Lung (tissue), 12 donors: Measurements from ENCODE around the gene AK8. TPM values are rescaled to one million over a fixed set of nuclear protein-coding genes. Genes with fewer than 3 reads are reported as not detected.

Experiments used
- ATAC-seq: fragments of 200-7000 bp; cut with Tn5 transposase; one replicate; pipeline ENCODE4 v1.9.1; 2020; ENCODE audit warnings: moderate number of reproducible peaks; ENCODE audit not compliant: insufficient read depth, low FRiP score
- DNase-seq, 3 donors: peaks; one replicate each; pipeline ENCODE4 v3.0.0-alpha.2; 2013 to 2017
- H3K27ac ChIP-seq, 2 donors: one replicate each; pipeline ENCODE4 v1.5.1; 2013; ENCODE audit warnings: mild to moderate bottlenecking in 2 of 2, moderate library complexity in 2 of 2, control low read depth in 1 of 2, inconsistent platforms in 1 of 2, low read depth in 1 of 2, low read length in 1 of 2
- H3K27me3 ChIP-seq, 3 donors: one replicate each; pipeline ENCODE4 v1.5.1; 2013; ENCODE audit warnings: low read length in 2 of 3; ENCODE audit not compliant: control insufficient read depth in 3 of 3, insufficient read depth in 3 of 3
- H3K36me3 ChIP-seq, 4 donors: one replicate each; pipeline ENCODE4 v1.5.1; 2013; ENCODE audit warnings: low read length in 4 of 4, mild to moderate bottlenecking in 1 of 4, moderate library complexity in 1 of 4; ENCODE audit not compliant: control insufficient read depth in 4 of 4, insufficient read depth in 4 of 4
- H3K4me1 ChIP-seq, 5 donors: one replicate each; pipeline ENCODE4 v1.5.1; 2013; ENCODE audit warnings: low read length in 5 of 5, mild to moderate bottlenecking in 2 of 5, moderate library complexity in 1 of 5; ENCODE audit not compliant: control insufficient read depth in 5 of 5, insufficient read depth in 5 of 5
- H3K4me3 ChIP-seq: one replicate; pipeline ENCODE4 v1.5.1; 2013; ENCODE audit warnings: mild to moderate bottlenecking, control low read depth, moderate library complexity
- H3K9ac ChIP-seq, 2 donors: one replicate each; pipeline ENCODE4 v1.5.1; 2013; ENCODE audit warnings: low read length in 2 of 2, control low read depth in 1 of 2; ENCODE audit not compliant: insufficient read depth in 1 of 2
- H3K9me3 ChIP-seq, 4 donors: one replicate each; pipeline ENCODE4 v1.5.1; 2013; ENCODE audit warnings: low read length in 3 of 4, mild to moderate bottlenecking in 1 of 4, moderate library complexity in 1 of 4; ENCODE audit not compliant: control insufficient read depth in 4 of 4, insufficient read depth in 3 of 4
- WGBS, 2 donors: extraction: QIAGEN DNeasy Blood & Tissue Kit; methylation state at CpG; one replicate each; pipeline ENCODE4 v1.1.7; 2013; 5-methylcytosine and 5-hydroxymethylcytosine counted together
- polyA plus RNA-seq, 2 donors: library from polyadenylated mRNA; stranded (reverse); fragments of 200-250 nt; gene quantifications; one replicate each; pipeline ENCODE4 v1.2.1, GENCODE V29; 2013
- total RNA-seq, 2 donors: library from RNA; depleted of rRNA in 1 of 2; stranded (reverse); fragments of >200 nt in 1 of 2; gene quantifications; one replicate each; pipeline ENCODE4 v1.2.1, GENCODE V29; 2014 to 2021
- TF ChIP-seq, protein P1 (sequence below): IDR thresholded peaks from 2 replicates; pipeline ENCODE4 v1.5.1; 2012; ENCODE audit warnings: mild to moderate bottlenecking; ENCODE audit errors: control extremely low read depth, extremely low read depth
- donor health status: control.
- donor health status: control.
- donor health status: Bipolar disorder and iron deficiency.
- donor health status: healthy.
- donor health status: DM: yes; HTN: yes; CAD: no.

Gene AK8
- total and polyA plus RNA-seq, 4 donors, result 1.9 to 10.6 (median 3.7) TPM

DNA sequence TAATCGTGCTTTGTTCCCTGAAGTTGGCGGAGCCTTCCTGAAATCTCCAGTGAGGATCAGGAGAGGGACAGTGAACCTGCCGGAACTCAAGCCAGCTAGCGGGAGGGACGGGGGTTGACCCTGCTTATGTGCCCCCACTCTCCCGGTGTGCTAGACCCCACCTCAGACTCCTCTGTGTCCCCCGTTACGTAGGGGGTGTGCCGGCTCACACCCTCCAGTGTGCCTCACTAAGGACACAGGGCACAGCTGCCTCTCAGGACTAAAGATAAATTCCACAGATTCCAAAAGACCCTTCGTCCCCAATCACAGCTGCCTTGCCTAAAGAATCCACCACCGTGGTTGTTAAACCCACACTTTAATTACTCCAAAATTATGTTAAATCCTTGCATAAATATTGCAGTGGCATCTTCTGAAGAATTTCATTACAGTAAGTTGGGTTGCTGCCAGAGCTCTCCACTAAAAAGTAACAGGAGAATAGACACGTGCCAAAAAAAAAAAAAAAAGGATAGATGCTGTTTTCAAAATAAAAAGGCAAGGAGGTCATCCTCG, 134.1 kb downstream of the AK8 start:
- H3K27me3 ChIP-seq, result peaks cover 0 to 35% (median 33%) of the 10 kb centered on the region in 3 donors
- H3K9ac ChIP-seq, result no peak overlapping the region
- H3K9me3 ChIP-seq, result no peaks in the 10 kb centered on the region
- TF ChIP-seq, protein P1, sequence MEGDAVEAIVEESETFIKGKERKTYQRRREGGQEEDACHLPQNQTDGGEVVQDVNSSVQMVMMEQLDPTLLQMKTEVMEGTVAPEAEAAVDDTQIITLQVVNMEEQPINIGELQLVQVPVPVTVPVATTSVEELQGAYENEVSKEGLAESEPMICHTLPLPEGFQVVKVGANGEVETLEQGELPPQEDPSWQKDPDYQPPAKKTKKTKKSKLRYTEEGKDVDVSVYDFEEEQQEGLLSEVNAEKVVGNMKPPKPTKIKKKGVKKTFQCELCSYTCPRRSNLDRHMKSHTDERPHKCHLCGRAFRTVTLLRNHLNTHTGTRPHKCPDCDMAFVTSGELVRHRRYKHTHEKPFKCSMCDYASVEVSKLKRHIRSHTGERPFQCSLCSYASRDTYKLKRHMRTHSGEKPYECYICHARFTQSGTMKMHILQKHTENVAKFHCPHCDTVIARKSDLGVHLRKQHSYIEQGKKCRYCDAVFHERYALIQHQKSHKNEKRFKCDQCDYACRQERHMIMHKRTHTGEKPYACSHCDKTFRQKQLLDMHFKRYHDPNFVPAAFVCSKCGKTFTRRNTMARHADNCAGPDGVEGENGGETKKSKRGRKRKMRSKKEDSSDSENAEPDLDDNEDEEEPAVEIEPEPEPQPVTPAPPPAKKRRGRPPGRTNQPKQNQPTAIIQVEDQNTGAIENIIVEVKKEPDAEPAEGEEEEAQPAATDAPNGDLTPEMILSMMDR, result no peak
- peaks cover 0 to 17% (median 2%) of the 10 kb centered on the region in 5 donors for H3K4me1 ChIP-seq
- WGBS, 2 donors, result 43 to 57% methylated on average over 13 of the region's 13 CpGs
- ATAC-seq (no peak), DNase-seq (peak in 2 of 3 donors; percentile 35 to 36)
- H3K4me3 ChIP-seq, result no peak overlapping the region
- no peak overlapping the region for H3K27ac ChIP-seq
- H3K36me3 ChIP-seq, result no peaks in the 10 kb centered on the region

DNA sequence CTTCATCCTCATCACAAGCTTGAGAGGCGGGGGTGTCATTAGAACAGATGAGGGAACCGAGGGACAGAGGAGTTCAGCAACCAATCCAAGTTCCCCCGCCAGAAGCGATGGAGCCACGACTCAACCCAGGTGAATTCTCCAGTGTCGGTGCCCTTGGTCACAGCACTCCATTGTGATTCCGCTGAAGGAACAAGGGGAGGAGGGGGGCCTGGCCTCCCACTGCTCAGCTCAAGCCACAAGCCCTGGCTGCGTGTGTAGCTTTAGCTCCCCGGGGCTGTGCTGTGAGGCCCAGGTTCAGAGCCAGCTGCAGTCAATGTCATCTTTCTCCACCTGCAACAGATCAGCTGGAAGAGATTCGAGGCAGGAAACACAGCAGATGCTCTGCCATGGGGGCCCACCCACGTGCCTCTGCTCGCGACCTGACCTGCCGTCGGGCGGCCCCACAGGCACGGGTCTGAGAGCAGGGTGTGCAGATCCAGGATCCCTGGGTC, 135.2 kb downstream of the AK8 start:
- no peak overlapping the region for H3K27ac ChIP-seq
- DNase-seq (no peak), ATAC-seq (no peak)
- no peak overlapping the region for H3K4me3 ChIP-seq
- 60% methylated on average over 17 of the region's 17 CpGs for WGBS, 2 donors
- peaks cover 0 to 35% (median 33%) of the 10 kb centered on the region in 3 donors for H3K27me3 ChIP-seq
- peaks cover 0 to 17% (median 2%) of the 10 kb centered on the region in 5 donors for H3K4me1 ChIP-seq
- H3K9ac ChIP-seq, result no peak overlapping the region
- H3K9me3 ChIP-seq, result no peaks in the 10 kb centered on the region
- no peaks in the 10 kb centered on the region for H3K36me3 ChIP-seq
- TF ChIP-seq, protein P1, result no peak

- Histone ChIP-seq H3K9ac (no peak overlapping the region), H3K27ac (no peak overlapping the region), H3K27me3 (peaks cover 0 to 29% (median 28%) of the 10 kb centered on the region in 3 donors), H3K4me3 (no peak overlapping the region), H3K4me1 (peaks cover 0 to 17% (median 2%) of the 10 kb centered on the region in 5 donors), H3K9me3 (no peaks in the 10 kb centered on the region), H3K36me3 (no peaks in the 10 kb centered on the region)
- 87 to 92% methylated on average over 15 of the region's 15 CpGs for WGBS, 2 donors
- no peak for DNase-seq
- no peak for ATAC-seq
- TF ChIP-seq, protein P1, result no peak
Measured at GRCh38 chr9:132740526-132741309, 137.4 kb downstream of the AK8 start.
